GM12874 (cell line): ENCODE data around the gene TREML4.

Experiments used
- CTCF ChIP-seq: IDR thresholded peaks from 2 replicates; pipeline ENCODE4 v1.5.1; 2011; ENCODE audit warnings: low read depth, mild to moderate bottlenecking, control low read depth, low read length, moderate library complexity; ENCODE audit not compliant: insufficient read depth

TREML4 gene

GRCh38 chr6:41269716-41270115 lies 41.6 kb downstream of the TREML4 start:
- TF ChIP-seq CTCF = no peak

GRCh38 chr6:41271901-41272395 lies 43.8 kb downstream of the TREML4 start:
- TF ChIP-seq CTCF = no peak

- TF ChIP-seq CTCF = no peak
These were observed 44.6 kb downstream of the TREML4 start for GRCh38 chr6:41272591-41273240.

GRCh38 chr6:41273714-41274113 lies 45.6 kb downstream of the TREML4 start:
- no peak for TF ChIP-seq CTCF

GRCh38 chr6:41274256-41274655 lies 46.1 kb downstream of the TREML4 start:
- TF ChIP-seq CTCF = no peak

GRCh38 chr6:41275489-41275888 lies 47.3 kb downstream of the TREML4 start:
- TF ChIP-seq CTCF = no peak

- no peak for TF ChIP-seq CTCF
These were observed 49.5 kb downstream of the TREML4 start for GRCh38 chr6:41277605-41278004.
